CD4-positive, alpha-beta T cell treated with Interleukin-4 for 1 hour (primary cell): ENCODE data around the gene TOX2.
A peak's percentile ranks its signal among the peaks of the same experiment; 100 is the strongest.

Experiments
- DNase-seq, 2 donors: peaks; one replicate each; pipeline ENCODE4 v3.0.0-alpha.2; 2020 to 2022

TOX2 gene

DNA sequence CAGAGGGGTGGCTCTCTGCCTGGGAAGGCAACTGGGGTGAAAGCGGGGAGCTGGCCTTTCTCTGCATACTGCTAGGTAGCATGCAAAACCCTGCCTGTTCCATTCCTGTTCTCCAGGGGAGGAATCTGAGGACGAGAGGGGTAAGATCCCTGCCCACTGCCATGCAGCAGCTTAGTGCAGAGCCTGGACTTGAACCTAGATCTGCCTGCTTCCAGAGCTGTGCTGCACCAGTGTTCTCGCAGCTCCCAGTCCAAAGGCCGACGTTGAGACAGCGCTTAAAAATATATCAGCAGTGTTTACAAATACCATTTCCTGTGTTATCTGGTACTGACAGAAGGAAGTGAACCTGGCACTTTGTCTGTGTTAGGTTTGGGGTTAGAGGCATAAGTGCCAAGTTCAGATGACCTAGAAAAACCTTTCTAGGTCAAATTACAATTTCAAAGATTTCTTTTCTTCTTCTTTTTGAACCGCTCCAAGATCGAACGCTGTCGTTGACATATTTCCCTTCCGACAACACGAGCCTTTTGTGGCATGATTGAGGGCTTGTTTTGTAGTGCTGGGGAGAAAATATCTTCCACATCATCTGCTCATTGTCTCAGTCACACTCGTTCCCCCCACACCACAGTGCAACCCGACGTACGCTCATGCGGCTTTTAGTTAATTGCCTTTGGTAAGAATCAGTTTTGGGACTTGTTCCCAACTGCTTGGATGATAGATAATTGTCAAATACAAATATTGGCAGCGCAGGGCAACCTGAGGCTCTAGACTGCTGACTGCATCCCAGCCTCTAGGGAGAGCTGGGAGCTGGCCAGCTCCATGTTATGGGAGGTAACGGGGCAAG is 44.6 kb downstream of the TOX2 start:
- DNase-seq, result peak; percentile 53 to 64

DNA sequence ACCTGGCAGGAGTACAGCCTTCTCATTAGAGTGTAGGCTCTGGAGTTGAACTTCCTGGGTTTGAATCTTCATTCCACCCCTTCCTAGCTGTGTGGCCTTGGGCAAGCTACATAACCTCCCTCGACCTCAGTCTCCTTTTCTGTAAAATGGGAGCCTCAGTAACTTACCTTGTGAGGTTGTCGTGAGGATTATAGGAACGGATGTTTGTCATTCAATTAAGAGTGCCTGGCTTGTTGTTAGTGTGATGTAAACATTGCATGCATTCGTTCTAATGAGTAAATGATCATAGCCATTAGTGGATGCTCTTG is 45.2 kb downstream of the TOX2 start:
- no peak for DNase-seq

DNA sequence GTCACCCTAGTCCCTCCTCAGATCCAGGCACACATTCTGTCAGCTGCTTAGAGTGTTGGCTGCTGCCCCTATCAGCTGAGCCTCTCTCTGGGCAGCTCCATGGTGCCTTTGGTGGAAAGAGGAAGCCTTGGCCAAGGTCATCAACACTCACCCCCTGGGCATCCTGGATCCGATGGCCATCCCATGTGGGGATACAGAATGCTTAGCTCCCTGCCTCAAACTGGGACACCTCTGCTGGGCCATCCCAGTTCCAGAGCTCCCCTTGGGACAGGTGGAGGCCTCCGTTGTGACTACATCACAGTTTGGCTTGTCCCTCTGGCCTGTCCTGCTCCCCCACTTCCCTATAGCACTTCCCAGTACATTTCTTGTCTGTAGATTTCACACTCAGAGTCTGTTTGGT is 45.6 kb downstream of the TOX2 start:
- no peak for DNase-seq

DNA sequence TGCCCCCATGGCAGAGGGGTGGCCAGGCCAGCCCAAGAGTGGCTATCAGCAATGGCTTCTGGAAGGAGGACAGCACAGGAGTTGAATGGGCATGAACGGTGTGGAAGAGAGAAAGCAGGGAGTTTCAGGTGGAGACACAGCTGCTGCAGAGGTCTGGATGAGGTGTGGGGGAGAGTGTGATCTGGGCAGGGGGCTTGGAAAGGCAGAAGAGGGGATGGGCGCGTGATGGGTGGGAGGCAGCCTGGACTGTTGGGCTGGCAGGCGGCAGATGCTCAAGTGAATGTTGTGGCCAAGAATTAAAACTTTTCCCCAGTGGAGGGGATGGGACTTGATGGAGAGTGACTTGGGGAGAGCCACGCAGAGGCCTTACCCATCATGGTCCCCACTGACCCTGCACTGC is 46.5 kb downstream of the TOX2 start:
- no peak for DNase-seq

DNA sequence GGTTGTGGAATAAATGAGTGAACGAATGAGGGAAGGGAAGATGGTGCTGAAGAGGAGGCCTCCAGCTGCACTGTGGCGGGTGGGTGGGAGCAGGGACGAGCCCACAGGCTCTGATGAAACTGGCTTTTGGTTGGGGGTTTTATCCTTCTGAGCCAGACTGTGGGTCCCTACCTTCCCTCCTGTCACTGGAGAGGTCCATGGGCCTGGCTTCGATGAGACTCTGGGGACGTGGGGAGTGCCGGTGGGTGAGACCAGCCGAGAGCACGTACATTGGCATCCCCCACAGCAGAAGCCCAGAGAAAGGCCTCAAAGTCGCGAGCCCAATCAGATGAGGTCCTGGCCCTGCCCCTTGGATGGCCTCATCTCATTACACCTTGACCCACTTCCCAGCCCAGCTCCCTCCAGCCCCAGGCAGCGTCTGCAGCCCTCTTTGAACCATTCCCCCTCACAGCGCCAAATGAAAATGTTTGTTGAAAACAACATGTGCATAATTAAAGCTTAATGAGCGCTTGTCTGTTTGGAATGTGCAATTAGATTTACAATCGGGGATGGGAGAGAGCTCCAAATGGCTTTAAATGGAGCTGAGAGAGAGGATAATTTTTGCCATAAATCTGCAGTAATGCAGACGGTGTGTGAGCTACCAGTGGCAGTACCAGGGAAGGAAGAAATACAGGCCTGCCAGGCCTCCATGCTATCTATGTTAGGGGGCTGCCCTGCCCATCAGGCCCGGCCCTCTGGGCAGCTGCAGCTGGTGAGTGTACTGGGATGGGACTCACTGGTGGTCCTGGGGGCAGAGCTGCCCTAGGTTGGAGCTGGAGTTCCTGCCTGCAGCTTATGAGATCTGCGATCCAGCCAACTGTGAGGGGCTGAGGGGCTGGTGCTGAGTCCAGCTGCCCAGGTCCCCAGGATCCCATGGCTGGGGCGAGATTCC is 47.2 kb downstream of the TOX2 start:
- DNase-seq, result no peak

DNA sequence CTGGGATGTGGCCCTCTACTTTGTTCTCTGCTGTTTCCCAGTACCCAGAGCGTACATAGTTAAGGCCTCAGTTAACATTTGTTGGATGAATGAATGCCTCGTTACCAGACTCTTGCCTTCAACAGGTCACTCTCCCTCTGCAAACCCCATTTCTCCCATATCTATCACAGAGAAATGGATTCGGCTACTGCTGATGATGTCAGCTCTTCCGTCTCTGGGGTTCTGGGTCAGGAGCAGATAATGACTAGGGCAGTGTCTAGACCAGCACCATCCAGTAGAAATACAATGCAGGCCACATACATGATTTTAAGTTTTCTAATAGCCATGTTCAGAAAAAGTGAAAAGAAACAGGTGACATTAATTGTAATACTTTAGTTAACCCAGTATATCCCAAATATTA is 47.9 kb downstream of the TOX2 start:
- DNase-seq, result no peak

DNA sequence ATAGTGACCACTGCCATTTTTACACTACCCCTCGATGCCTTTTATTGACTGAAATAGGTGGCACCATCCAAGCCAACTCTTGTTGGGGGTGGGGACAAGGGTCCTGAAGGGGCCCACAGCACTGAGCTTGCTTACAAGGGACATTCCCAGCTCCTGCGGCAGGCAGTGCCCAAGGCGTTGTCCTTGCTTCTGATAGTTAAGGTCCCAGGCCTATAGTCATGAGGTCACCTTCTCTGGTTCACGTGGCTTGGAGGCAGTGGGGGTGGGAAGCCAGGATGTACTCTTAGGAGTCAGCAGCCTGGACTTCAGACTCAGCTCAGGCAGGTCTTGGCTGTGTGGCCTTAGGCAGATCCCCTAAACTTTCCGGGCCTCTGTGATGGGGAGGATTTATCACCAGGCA is 48.6 kb downstream of the TOX2 start:
- no peak for DNase-seq

DNA sequence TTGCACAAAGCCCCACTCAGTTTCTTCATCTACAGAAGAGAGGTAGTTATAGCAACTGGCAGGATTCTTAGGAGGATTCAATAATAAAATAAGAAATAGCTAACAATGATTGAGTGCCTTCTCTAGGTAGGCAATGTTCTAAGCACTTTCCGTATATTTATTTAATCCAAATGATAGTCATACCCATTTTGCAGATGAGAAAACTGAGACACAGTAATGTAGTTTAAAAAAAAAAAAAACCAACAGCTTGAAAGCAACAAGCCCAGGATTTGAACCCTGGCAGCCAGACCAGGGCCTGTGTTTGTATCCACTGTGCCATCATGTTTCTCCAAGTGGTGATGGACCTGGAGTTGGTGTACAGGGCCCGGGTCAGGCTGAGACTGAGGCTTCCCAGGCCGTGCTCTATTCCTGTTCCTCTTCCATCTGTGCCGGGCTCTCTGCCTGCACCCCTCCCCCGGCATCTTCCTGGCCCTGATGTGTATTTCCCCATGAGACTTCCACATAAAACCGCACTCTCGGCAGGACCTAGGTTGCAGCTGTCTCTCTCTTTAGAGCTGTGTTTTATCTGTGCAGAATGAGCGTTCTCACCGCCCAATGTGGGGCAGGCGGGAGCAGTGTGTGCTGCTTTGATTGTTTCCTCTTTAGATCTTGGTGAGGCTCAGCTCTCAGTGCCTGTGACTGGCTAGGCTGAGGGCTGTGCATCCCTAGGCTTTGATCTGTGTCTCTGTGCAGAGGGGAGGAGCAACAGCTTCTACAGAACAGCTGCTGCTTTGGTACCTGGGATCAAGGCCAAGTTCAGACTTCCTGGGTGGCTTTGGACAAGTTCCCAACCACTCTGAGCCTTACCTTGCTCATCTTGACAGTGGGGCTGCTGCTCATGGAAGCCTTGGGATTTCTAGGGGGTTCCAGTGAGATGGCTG is 49.5 kb downstream of the TOX2 start:
- DNase-seq, result peak; percentile 72 to 75

DNA sequence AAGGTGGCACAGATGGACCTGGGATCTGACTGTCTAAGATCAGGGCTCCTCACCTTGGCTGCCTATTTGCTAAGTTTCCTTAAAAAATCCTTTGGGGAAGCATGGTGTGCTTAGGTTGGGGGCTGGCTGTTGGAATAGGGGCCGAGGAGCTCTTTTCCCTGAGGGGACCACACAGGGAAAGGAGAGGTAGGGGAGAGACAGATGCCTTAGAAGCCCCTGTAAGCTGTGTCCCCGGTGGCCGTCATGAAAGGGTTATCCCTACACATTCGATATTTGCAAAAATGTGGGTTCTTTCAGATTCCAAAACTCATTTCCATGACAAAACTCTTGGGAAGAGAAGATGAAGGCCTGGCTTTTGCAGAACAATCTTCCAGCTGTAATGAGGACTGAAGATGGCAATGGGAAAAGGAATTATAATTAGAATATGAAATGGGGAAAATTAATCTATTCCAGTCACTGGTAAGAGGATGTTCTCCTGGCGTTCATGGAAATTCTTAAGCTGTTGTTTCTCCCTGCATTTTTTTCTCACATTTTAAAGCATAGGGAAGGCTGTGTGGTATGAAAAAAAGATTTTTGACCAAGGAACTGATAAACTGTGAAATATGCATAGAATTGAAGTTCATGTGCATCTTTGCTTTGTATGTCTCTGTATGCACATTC is 53.8 kb downstream of the TOX2 start:
- DNase-seq, result no peak

DNA sequence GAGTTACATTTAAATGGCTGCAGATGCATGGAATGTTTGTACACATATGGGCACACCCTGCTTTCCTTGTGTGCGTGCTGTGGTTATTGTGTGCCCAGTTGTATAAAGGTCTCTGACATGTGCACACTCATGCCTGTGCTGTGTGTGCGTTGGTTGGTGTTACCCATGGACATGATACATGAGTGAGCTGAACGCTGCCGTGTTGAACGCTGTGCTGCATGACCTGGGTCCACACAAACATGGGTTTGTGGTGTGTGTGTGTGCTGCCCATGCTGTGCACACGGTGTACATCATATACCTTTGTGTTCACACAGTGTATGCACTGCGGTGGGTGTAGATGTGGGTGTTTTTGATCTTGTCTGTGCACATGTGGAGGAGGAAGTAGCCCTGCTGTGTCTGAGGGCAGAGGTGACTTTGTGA is 54.4 kb downstream of the TOX2 start:
- DNase-seq, result no peak

DNA sequence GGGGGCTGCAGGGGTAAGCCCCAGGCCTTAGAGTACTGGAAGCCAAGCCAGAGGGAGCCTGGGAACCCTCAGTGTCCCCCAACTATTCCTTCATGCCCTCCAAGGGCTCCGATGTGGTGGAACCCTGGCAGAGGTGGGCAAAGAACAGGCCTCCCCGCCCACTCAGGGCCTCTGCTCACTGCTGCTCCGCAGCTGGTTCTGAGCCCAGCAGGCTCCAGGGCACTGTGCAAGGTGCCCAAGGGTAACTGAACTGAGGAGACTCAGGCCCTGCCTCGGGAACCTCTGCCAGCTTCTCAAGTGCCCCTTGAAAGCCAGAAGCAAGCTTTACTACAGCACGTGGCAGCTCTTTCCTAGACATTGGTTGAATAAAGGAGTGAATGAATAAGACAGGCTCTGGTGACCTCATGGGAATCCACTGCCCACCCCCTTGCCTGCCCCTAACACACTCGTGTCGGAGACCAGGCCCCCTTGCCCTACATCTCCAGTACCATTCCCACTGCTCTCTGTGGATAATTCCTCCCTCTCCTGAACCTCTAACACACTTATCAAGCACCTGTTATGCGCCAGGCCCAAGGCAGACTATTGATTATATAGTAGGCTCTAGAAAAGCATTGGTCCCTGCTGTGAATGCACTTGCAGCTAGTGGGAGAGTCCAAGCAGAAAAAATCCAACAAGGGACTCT is 55.0 kb downstream of the TOX2 start:
- no peak for DNase-seq

DNA sequence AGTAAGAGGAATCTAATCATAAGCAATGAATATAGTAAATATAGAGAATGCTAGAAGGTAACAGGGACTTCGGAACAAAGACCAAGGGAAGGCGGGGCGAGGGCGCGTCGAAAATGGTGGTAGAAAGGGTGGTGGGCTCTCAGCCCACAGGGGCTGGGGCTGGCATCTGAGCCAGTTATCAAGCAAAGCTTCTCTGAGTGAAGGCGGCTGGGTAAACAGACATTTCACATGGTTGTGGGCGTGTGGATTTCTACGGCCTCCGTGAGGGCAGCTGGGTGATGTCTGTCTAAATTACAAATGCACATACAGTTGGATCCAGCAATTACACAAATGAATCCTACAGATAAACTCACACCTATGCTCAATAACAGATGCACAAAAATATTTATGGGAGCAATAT is 56.6 kb downstream of the TOX2 start:
- DNase-seq, result no peak

DNA sequence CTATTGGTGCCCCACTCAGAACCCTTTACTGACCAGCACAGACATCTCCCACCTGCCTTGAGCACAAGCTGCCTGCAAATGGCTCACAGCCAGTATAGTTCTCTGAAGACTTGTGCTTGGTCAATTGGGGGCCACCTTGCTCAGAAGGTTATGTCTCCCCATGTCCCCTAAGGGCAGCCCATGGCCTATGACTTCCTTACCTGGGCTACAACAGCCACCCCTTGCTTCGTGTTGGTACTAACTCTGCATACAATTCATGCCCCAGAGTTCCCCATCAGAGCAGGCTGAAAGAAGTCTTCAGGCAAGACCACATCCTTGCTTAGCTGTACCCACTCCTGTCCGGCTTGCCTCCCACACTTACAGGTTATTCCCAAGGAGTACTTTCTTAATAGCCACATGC is 57.4 kb downstream of the TOX2 start:
- DNase-seq, result no peak

DNA sequence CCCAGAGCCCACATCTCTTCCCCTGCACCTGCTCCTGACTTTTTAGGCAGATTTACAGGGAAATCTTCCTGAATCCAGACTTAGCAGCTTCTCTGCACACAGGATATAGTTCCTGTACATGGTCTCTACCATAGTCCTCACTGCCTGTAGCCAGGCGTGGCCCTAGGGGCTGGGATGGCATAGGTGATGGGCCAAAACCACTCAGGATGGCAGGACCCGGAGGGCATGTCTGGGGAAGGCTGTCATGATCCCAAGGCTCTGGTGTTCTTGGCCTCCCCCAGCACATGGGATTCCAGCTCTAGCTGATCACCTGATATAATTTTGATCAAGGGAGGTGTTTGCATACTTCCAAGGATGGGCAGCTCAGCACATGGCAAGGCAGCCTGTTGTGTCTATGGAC is 58.0 kb downstream of the TOX2 start:
- no peak for DNase-seq

DNA sequence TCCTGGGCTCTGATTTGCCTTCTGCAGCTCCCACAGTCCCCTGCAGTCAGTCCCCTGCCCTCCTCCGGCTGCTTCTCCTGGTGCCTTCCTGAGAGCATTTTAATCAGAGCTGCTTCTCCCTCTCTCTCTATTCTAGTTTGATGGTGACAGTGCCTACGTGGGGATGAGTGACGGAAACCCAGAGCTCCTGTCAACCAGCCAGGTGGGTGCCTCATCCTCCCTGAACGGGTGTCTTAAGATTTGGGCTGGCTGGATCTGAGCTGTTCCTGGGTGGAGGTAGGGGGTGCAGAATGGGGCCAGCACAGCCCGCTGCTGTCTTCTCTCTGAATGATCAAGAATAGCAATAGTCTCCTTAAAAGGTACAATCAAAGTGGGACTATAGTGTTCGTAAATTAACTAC is 58.6 kb downstream of the TOX2 start:
- no peak for DNase-seq

DNA sequence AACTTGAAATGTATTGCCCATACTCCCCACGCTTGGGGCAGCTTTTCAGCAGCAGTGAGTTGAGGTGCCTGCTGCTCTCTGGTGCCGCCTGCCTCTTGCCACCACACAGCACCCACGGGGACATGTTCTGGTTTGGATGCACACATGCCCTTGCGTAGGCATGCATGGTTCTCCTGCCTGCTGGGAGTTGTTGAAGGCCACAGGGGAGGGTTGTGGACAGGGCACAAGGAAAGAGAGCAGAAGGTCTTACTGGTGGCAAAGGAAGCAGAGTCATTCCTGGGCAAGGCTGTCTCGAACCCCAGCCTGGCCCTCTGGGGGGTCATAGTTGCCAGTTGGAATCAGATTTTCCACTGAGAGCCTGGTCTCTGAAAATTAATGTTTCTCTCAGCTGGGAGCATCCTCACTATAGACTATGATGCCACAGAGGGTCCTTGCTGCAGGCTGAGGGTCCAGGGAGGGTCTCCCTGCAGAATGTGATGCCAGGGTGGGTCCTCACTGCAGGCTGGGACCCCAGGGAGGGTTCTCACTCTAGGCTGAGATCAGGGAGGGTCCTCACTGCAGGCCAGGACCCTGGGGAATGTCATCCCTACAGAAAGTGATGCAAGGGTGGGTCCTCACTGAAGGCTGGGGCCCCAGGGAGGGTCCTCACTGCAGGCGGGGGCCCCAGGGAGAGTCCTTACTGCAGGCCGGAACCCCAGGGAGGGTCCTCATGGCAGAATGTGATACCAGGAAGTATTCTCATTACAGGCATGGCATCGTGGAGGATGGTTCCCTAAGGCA is 59.2 kb downstream of the TOX2 start:
- no peak for DNase-seq

DNA sequence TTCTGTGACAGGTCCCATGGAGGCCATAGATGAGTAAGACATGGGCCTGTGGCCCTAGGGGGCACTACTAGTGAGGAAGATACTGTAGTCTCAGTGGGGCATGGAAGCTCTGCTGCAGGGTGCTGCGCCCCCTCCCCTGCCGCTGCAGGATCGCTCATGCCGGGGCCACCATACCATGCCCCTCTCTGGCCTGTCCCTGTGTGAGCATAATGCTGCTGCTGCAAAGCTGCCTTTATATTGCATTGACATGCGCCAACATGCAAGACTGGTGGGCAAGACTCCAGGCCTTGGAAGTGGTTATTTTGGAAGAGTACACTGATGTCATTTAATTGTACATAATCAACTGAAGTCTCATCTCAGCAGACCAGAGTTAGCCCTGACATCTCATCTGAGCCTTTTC is 60.0 kb downstream of the TOX2 start:
- DNase-seq, result no peak

DNA sequence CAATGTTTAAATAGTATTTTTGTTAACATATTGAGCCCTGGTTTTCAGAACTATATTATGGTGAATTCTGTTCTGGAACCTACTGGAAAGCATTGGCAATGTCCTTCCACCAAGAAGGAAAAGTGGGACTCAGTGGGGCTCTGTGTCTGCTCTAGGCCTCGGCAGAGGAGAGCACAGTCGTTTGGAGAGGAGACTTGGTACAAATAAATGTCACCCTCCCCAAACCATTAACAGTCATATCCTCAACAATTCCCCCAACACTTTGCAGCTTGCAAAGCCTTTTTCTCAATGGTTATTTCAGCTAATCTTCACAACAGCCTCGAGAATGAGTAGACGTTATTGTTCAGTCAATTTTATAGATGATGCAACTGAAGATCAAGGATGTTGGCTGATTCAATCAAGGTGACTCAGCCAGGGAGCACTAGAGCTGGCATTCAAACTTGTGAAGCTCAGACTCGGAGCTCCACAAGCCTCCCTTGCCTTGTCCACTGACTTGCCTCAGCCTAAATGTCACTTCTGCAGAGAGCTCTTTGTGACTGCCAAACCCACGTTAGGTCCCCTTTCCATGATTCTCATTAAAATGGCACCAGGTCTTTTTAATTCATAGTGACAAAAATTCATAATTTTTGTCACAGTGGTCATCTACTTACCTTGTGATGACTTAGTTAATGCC is 60.6 kb downstream of the TOX2 start:
- no peak for DNase-seq

DNA sequence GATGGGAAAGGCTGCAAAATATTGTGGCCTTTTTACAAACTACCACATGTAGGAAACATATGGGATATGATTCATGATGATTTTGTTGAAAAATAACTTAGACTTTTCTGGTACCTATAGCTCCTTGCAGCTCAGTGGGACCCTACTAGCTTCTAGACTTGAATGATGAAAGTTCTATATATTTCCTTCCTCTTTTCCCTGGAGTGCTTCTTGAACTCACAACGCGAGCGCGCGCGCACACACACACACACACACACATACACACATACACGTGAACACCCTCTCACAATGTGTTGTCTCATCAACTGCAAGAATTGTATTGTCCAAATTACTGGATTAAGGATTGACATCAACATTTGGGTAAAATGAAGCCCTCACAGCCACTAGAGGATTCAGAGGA is 61.9 kb downstream of the TOX2 start:
- DNase-seq, result no peak

DNA sequence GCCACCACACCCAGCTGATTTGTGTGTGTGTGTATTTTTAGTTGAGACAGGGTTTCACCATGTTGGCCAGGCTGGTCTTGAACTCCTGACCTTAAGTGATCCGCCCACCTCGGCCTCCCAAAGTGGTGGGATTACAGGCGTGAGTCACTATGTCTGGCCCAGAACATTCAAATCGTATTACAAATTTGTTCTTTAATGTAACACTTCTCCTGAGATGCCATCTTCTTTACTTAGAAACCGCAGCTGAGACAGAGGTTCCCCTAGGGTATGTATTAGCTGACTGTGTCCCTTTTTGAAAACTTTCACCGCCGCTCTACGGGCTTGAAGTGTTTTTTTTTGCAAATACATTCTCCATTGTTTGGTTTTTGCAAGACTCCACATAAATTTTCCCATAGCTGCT is 62.6 kb downstream of the TOX2 start:
- no peak for DNase-seq

DNA sequence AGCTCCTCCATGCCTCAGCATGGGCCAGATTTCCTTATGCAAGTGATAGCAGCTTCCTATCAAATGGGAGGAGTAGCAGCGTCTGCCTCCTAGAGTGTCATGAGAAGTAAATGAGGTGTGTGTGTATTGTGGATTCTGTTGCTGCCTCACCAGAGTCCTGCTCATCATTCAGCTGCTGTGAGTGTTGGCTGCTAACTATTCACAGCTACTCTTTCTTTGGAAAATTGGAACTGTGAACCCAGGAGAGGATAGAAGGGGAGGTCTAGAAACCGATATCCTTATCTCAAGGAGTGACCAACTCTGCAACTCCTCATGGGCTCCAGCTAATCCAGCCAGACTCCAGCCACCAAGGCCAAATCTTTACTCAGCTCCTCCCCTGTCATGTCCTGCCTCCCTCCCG is 63.3 kb downstream of the TOX2 start:
- DNase-seq, result no peak
